ENCODE measurements around the gene SEC23B.

GRCh38 chr20:18545566-18545965 is 37.8 kb downstream of the SEC23B start:
- TF ChIP-seq CTCF (IDR thresholded peaks at IDR 0.05) (no peak), POLR2A (IDR thresholded peaks at IDR 0.05) (no peak)

Measured in testis (tissue), 2 donors.